HepG2 (cell line): ENCODE results near the gene HES3. TPM values are rescaled to one million over a fixed set of nuclear protein-coding genes. Genes with fewer than 3 reads are reported as not detected.

Source experiments
- ATAC-seq: fragments of 200-7000 bp; cut with Tn5 transposase; 3 replicates; pipeline ENCODE4 v1.9.1; 2020; ENCODE audit warnings: mild to moderate bottlenecking, moderate library complexity
- BruUV-seq: library from RNA; stranded (reverse); fragments of 400-500 nt; replicated peaks from 2 replicates; lab custom pipeline; 2021; lab: Mats Ljungman, UMichigan
- CTCF ChIA-PET: fragments of 300-600 bp; formaldehyde crosslinking; extraction: SDS; loops from one replicate; lab custom pipeline; 2021; ENCODE audit warnings: low total read pairs, inconsistent platforms, low intra/inter-chr PET ratio; lab: Yijun Ruan, JAX
- POLR2A ChIA-PET: fragments of 350-600 bp; sonication (Branson Sonifier 250); formaldehyde crosslinking; loops from one replicate; lab custom pipeline; 2020; ENCODE audit warnings: antibody characterized with exemption, inconsistent platforms; lab: Yijun Ruan, JAX
- DNase-seq: peaks from one replicate; pipeline ENCODE4 v3.0.0-alpha.2; 2015; ENCODE audit warnings: low spot score
- FAIRE-seq: peaks from 3 replicates; lab custom pipeline; 2011; peaks lifted over from hg19 to GRCh38; lab: Jason Lieb, UNC
- H2AFZ ChIP-seq: one replicate; pipeline ENCODE4 v1.6.1; 2011; ENCODE audit warnings: low read length, inconsistent platforms
- H3K27ac ChIP-seq: fragments of 300-600 bp; 3 replicates; pipeline ENCODE4 v1.8.0; 2011; ENCODE audit warnings: mixed run types, mild to moderate bottlenecking, mixed read lengths, low read length, inconsistent platforms; ENCODE audit not compliant: insufficient read depth; ENCODE audit errors: extremely low read length
- H3K27me3 ChIP-seq, 2 experiments: fragments of 200-600 bp in 1 of 2; 2 replicates in 1 of 2; 3 replicates in 1 of 2; pipeline versions ENCODE4 v1.6.0 to v1.8.0; 2011; ENCODE audit warnings: low read length in 2 of 2, mild to moderate bottlenecking in 2 of 2, moderate library complexity in 2 of 2, inconsistent platforms in 1 of 2; ENCODE audit not compliant: insufficient read depth in 2 of 2, control insufficient read depth in 1 of 2
- H3K36me3 ChIP-seq, 2 experiments: fragments of 200-600 bp in 1 of 2; replicated peaks in 1 of 2; 2 replicates in 1 of 2; 3 replicates in 1 of 2; pipeline versions ENCODE4 v1.5.1 to v1.8.0; 2011; ENCODE audit warnings: low read length in 2 of 2, inconsistent platforms in 1 of 2; ENCODE audit not compliant: insufficient read depth in 2 of 2, control insufficient read depth in 1 of 2
- H3K4me1 ChIP-seq: 2 replicates; pipeline ENCODE4 v1.5.1; 2012; ENCODE audit warnings: low read length, inconsistent platforms; ENCODE audit not compliant: insufficient read depth
- H3K4me2 ChIP-seq: 2 replicates; pipeline ENCODE4 v1.6.0; 2011; ENCODE audit warnings: low read depth, low read length, inconsistent platforms
- H3K4me3 ChIP-seq, 3 experiments: fragments of 200-600 bp in 1 of 3; sonication (generic), shearing (Covaris generic) in 1 of 3; replicated peaks in 1 of 3; 2 replicates each; pipeline ENCODE4 v1.5.1; 2011 to 2016; ENCODE audit warnings: low read length in 3 of 3, inconsistent platforms in 2 of 3, low read depth in 2 of 3, mild to moderate bottlenecking in 2 of 3, control low read depth in 1 of 3, mixed read lengths in 1 of 3; ENCODE audit not compliant: insufficient read depth in 1 of 3
- H3K79me2 ChIP-seq: one replicate; pipeline ENCODE4 v1.6.1; 2011; ENCODE audit warnings: low read length, inconsistent platforms; ENCODE audit not compliant: insufficient read depth
- H3K9ac ChIP-seq: 2 replicates; pipeline ENCODE4 v1.6.0; 2011; ENCODE audit warnings: mild to moderate bottlenecking, low read depth, low read length, inconsistent platforms; ENCODE audit not compliant: insufficient read depth
- H3K9me3 ChIP-seq: 2 replicates; pipeline ENCODE4 v1.5.1; 2012; ENCODE audit warnings: mild to moderate bottlenecking, low read length
- H4K20me1 ChIP-seq: 2 replicates; pipeline ENCODE4 v1.6.0; 2011; ENCODE audit warnings: inconsistent platforms, mild to moderate bottlenecking, low read length, moderate library complexity; ENCODE audit not compliant: insufficient read depth
- CTCF ChIP-seq: sonication (generic); formaldehyde crosslinking; IDR thresholded peaks from 2 replicates; pipeline ENCODE4 v1.5.0; 2020; ENCODE audit warnings: mild to moderate bottlenecking, missing genetic modification reagents, moderate library complexity
- NCOA1 ChIP-seq: sonication (generic); formaldehyde crosslinking; IDR thresholded peaks from 2 replicates; pipeline ENCODE4 v1.9.0; 2021; ENCODE audit warnings: missing genetic modification reagents
- ZGPAT ChIP-seq: IDR thresholded peaks from 2 replicates; pipeline ENCODE4 v1.6.1; 2016; ENCODE audit warnings: mild to moderate bottlenecking
- ZNF382 ChIP-seq: sonication (generic); formaldehyde crosslinking; IDR thresholded peaks from 2 replicates; pipeline ENCODE4 v1.5.0; 2020; ENCODE audit warnings: missing genetic modification reagents, mild to moderate bottlenecking, borderline replicate concordance
- ZNF44 ChIP-seq: sonication (generic); formaldehyde crosslinking; IDR thresholded peaks from 2 replicates; pipeline ENCODE4 v1.5.1; 2020; ENCODE audit warnings: mild to moderate bottlenecking, missing genetic modification reagents
- ZNF501 ChIP-seq: sonication (generic); formaldehyde crosslinking; IDR thresholded peaks from 2 replicates; pipeline ENCODE4 v1.5.1; 2020; ENCODE audit warnings: mild to moderate bottlenecking, moderate library complexity, missing genetic modification reagents
- WGBS: methylation state at CpG from one replicate; pipeline ENCODE4 v1.1.6; 2017; ENCODE audit warnings: low lambda C conversion rate; 5-methylcytosine and 5-hydroxymethylcytosine counted together
- in situ Hi-C: cut with HindIII; loops from 2 replicates; pipeline ENCODE4 v1.10.0; 2017; ENCODE audit warnings: low pct_unique_long_range_greater_than_20kb; ENCODE audit not compliant: extremely low pct_ligation_motif_present
- intact Hi-C: fragments of 100-400 bp; cut with micrococcal nuclease; formaldehyde crosslinking; loops from one replicate; pipeline ENCODE4 v1.10.0; 2022; ENCODE audit not compliant: unreplicated experiment
- polyA plus RNA-seq, 8 experiments: library from polyadenylated mRNA; depleted of rRNA in 3 of 8; stranded (reverse) in 7 of 8; unstranded in 1 of 8; fragments of >200 nt; fragmentation: Illumina TruSeq in 4 of 8; extraction: Trizol in 4 of 8; gene quantifications; 2 replicates each; pipeline versions ENCODE4 v1.2.1 to v1.2.3, GENCODE V29; 2011 to 2016; ENCODE audit warnings: low read depth in 4 of 8, missing spikeins in 1 of 8, mixed read lengths in 1 of 8; ENCODE audit not compliant: insufficient read depth in 1 of 8
- total RNA-seq, 5 experiments: library from RNA; depleted of rRNA; stranded (reverse); fragments of >200 nt; fragmentation: Illumina TruSeq; extraction: Trizol; gene quantifications; 2 replicates each; pipeline ENCODE4 v1.2.3, GENCODE V29; 2016; ENCODE audit warnings: low read depth in 1 of 5

Gene HES3
- total and polyA plus RNA-seq, 2 of the 13 experiments (the other 11 are each of a cell fraction or from before 2014, with no cell fraction given): not detected

GRCh38 chr1:6220236-6220635 is 23.7 kb upstream of the HES3 start:
- TF ChIP-seq ZNF44 (CRISPR knock-in tag) (no peak), ZNF501 (CRISPR knock-in tag) (no peak), ZNF382 (no peak), CTCF (CRISPR knock-in tag) (no peak), NCOA1 (no peak), ZGPAT (CRISPR knock-in tag) (no peak)
- TF ChIP-seq, all 625 proteins: peak for 0
- Histone ChIP-seq H3K9ac (no peak overlapping the region), H3K27ac (no peak overlapping the region), H4K20me1 (no peaks in the 10 kb centered on the region), H3K4me3 (no peak overlapping the region), H3K4me2 (no peak overlapping the region), H3K36me3 (peaks cover 3 to 28% of the 10 kb centered on the region in 2 experiments; a peak in 4 of 5 replicates), H3K4me1 (no peaks in the 10 kb centered on the region), H2AFZ (no peak overlapping the region), H3K79me2 (no peaks in the 10 kb centered on the region), H3K9me3 (no peaks in the 10 kb centered on the region), H3K27me3 (no peaks in the 10 kb centered on the region)
- no TSS peak for BruUV-seq
- DNase-seq (no peak), ATAC-seq (no peak), FAIRE-seq (no peak)
- WGBS: 93% methylated on average over 8 of the region's 8 CpGs
- intact Hi-C loops: no loop called here
- CTCF ChIA-PET: no interaction called here
- POLR2A ChIA-PET: interaction anchor here (0.9 kb wide), 1 partner anchor 15 kb away, joined by 3 read pairs; no protein-coding TSS in a partner anchor
- in situ Hi-C loops: no loop called here
